Progenitor cell of endocrine pancreas (in vitro differentiated cells): ENCODE results near the gene SMAP2. TPM values are rescaled to one million over a fixed set of nuclear protein-coding genes. Genes with fewer than 3 reads are reported as not detected.

Experiments
- DNase-seq: peaks from one replicate; pipeline ENCODE4 v3.0.0; 2021; ENCODE audit warnings: low spot score; ENCODE audit not compliant: unreplicated experiment
- H3K27ac Mint-ChIP-seq: 2 replicates; pipeline ENCODE4 v1.8.0; 2021; ENCODE audit warnings: mild to moderate bottlenecking, moderate library complexity, mixed read lengths
- H3K27me3 Mint-ChIP-seq: 2 replicates; pipeline ENCODE4 v1.8.0; 2021; ENCODE audit warnings: mixed read lengths
- H3K36me3 Mint-ChIP-seq: 2 replicates; pipeline ENCODE4 v1.8.0; 2022; ENCODE audit warnings: mixed read lengths; ENCODE audit not compliant: insufficient read depth
- H3K4me1 Mint-ChIP-seq: 2 replicates; pipeline ENCODE4 v1.8.0; 2021; ENCODE audit warnings: low read depth, mixed read lengths
- H3K4me3 Mint-ChIP-seq: 2 replicates; pipeline ENCODE4 v1.8.0; 2021; ENCODE audit warnings: low read depth, mild to moderate bottlenecking, moderate library complexity, mixed read lengths
- H3K9me3 Mint-ChIP-seq: 2 replicates; pipeline ENCODE4 v1.8.0; 2021; ENCODE audit warnings: low read depth, mixed read lengths
- total RNA-seq: library from RNA; stranded (reverse); gene quantifications from 2 replicates; pipeline ENCODE4 v1.2.1, GENCODE V29; 2021
- TF ChIP-seq, protein P1 (sequence below): fragments of 200-600 bp; sonication (generic); IDR thresholded peaks from one replicate; pipeline ENCODE4 v1.5.0; 2021; ENCODE audit warnings: antibody characterized with exemption, mild to moderate bottlenecking; ENCODE audit not compliant: unreplicated experiment

Gene SMAP2
- total RNA-seq, 1 donor from 2014 or later = 30.3 TPM

DNA sequence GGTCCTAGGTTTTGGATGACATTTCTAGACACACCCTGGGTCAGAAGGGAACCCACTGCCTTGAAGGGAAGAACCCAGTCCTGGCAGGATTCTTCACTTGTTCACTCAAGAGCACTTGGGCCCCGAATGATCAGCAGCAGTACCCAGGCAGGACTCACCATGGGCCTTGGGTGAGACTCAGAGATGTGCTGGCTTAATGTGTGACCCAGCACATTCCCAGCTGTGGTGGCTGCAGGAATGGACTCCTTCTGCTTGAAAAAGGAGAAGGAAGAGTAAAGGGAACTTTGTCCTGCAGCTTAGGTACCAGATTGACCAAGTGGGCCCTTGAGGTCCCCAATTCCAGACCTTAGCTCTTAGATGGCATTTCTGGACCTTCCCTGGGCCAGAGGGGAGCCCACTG, 12.3 kb upstream of the SMAP2 start:
- H3K27ac Mint-ChIP-seq = no peak overlapping the region
- TF ChIP-seq, protein P1, sequence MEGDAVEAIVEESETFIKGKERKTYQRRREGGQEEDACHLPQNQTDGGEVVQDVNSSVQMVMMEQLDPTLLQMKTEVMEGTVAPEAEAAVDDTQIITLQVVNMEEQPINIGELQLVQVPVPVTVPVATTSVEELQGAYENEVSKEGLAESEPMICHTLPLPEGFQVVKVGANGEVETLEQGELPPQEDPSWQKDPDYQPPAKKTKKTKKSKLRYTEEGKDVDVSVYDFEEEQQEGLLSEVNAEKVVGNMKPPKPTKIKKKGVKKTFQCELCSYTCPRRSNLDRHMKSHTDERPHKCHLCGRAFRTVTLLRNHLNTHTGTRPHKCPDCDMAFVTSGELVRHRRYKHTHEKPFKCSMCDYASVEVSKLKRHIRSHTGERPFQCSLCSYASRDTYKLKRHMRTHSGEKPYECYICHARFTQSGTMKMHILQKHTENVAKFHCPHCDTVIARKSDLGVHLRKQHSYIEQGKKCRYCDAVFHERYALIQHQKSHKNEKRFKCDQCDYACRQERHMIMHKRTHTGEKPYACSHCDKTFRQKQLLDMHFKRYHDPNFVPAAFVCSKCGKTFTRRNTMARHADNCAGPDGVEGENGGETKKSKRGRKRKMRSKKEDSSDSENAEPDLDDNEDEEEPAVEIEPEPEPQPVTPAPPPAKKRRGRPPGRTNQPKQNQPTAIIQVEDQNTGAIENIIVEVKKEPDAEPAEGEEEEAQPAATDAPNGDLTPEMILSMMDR = no peak
- no peaks in the 10 kb centered on the region for H3K4me1 Mint-ChIP-seq
- DNase-seq = no peak
- peaks cover 2% of the 10 kb centered on the region for H3K27me3 Mint-ChIP-seq
- peaks cover 16% of the 10 kb centered on the region for H3K9me3 Mint-ChIP-seq
- H3K36me3 Mint-ChIP-seq = no peaks in the 10 kb centered on the region
- H3K4me3 Mint-ChIP-seq = no peak overlapping the region

DNA sequence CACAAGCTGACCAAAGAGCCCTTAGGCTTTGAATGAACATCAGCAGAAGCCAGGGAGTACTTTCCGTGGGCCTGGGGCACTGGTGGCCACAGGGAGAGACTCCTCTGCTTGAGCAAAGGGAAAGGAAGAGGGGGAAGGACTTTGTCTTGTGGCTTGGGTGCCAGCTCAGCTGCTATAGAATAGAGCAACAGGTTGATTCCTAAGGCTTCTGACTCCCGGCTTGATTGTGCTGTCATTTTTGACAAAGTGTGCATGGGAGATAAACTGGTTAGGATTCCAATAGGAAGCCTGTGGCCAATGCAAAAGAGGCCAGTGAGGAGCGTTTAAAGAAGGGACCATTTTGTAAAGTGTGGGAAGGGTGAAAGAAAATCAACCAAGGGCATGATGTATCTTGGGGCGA, 11.9 kb upstream of the SMAP2 start:
- peaks cover 2% of the 10 kb centered on the region for H3K27me3 Mint-ChIP-seq
- H3K27ac Mint-ChIP-seq = no peak overlapping the region
- H3K9me3 Mint-ChIP-seq = peaks cover 15% of the 10 kb centered on the region
- no peak overlapping the region for H3K4me3 Mint-ChIP-seq
- no peak for DNase-seq
- H3K4me1 Mint-ChIP-seq = no peaks in the 10 kb centered on the region
- H3K36me3 Mint-ChIP-seq = no peaks in the 10 kb centered on the region
- TF ChIP-seq, protein P1 = no peak

DNA sequence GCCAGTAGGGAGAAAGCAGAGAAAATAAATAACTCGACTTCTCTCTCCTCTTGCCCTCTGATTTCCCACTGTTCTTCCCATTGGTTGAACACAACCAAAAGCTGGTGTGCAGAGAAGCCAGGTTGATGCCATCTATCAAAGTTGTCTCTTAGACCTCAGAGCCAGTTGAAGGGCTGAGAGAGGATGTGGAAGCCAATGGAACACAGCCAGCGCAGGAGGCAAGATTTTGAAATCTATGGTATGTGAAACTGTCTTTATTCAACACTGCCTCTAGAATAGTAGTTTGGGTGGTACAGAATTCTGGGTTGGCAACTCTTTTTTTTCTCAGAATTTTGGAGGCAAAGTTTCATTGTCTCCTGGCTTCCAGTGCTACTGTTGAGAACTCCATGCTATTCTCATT, 11.3 kb upstream of the SMAP2 start:
- H3K27me3 Mint-ChIP-seq = peaks cover 2% of the 10 kb centered on the region
- H3K9me3 Mint-ChIP-seq = peaks cover 11% of the 10 kb centered on the region
- DNase-seq = no peak
- TF ChIP-seq, protein P1 = no peak
- H3K36me3 Mint-ChIP-seq = no peaks in the 10 kb centered on the region
- no peak overlapping the region for H3K4me3 Mint-ChIP-seq
- H3K4me1 Mint-ChIP-seq = no peaks in the 10 kb centered on the region
- H3K27ac Mint-ChIP-seq = no peak overlapping the region

DNA sequence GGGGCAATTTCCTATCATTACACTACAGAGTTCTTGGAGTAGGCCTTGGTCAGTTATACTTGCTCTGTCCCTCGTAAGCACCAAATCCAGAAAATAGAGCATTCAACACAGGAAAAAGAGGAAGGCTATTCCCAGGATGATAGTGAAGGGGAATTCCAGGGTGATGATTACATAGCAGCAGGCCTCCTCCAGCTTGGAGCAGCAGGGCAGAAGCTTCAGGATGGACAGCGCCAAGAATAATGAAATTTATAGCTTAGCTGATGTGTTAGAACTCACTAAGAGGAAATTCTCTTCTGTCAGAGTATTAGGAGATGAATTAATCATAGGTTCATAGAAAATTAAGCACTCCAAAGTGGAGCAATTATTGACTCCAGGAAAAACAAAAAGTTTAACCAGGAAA, 10.8 kb upstream of the SMAP2 start:
- Mint-ChIP-seq H3K9me3 (peaks cover 11% of the 10 kb centered on the region), H3K27ac (no peak overlapping the region), H3K36me3 (no peaks in the 10 kb centered on the region), H3K4me3 (no peak overlapping the region), H3K4me1 (no peaks in the 10 kb centered on the region), H3K27me3 (peaks cover 2% of the 10 kb centered on the region)
- DNase-seq = no peak
- TF ChIP-seq, protein P1 = no peak

DNA sequence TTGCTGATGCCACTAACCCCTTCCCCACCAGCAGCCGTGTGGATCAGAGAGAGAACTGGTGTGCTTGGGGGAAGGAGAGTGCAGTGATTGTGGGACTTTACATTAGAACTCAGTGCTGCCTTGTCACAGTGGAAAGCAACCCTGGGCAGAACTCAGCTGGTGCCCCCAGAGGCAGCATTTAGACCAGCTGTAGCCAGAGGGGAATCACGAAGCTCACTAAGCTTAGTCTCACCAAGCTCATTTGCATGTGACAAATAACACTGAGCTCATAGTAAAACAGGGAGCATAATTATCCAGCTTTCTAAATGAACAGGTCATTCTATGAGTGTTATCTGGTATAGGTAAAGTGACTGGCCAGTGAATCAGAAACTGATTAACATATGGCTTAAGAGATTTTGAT, 9.8 kb upstream of the SMAP2 start:
- no peak overlapping the region for H3K27ac Mint-ChIP-seq
- TF ChIP-seq, protein P1 = peak; percentile 15
- no peaks in the 10 kb centered on the region for H3K36me3 Mint-ChIP-seq
- peaks cover 5% of the 10 kb centered on the region for H3K9me3 Mint-ChIP-seq
- H3K4me1 Mint-ChIP-seq = no peaks in the 10 kb centered on the region
- H3K27me3 Mint-ChIP-seq = peaks cover 2% of the 10 kb centered on the region
- H3K4me3 Mint-ChIP-seq = no peak overlapping the region
- no peak for DNase-seq
